Psoas muscle (tissue), 8 donors: Measurements from ENCODE around the gene TDRD12. TPM values are rescaled to one million over a fixed set of nuclear protein-coding genes. Genes with fewer than 3 reads are reported as not detected.
"Not testable (repeated sequence)": the region's sequence is repeated elsewhere in the genome, so short reads cannot be mapped to it uniquely, and the experiment has no call there.

ENCODE experiments used
- ATAC-seq, 4 donors: fragments of 200-7000 bp; cut with Tn5 transposase; one replicate each; pipeline ENCODE4 v1.9.1; 2020; ENCODE audit warnings: moderate library complexity in 3 of 4, mild to moderate bottlenecking in 2 of 4
- DNase-seq, 2 donors: peaks; one replicate each; pipeline ENCODE4 v3.0.0-alpha.2; 2020
- H3K27ac ChIP-seq: fragments of 200-600 bp; one replicate; pipeline ENCODE4 v1.8.0; 2022
- H3K27me3 ChIP-seq, 3 donors: fragments of 200-600 bp in 1 of 3; one replicate each; pipeline versions ENCODE4 v1.6.1 to v1.8.0; 2013 to 2022; ENCODE audit warnings: low read length in 2 of 3, mild to moderate bottlenecking in 2 of 3, moderate library complexity in 1 of 3; ENCODE audit not compliant: insufficient read depth in 3 of 3
- H3K36me3 ChIP-seq, 2 donors: fragments of 200-600 bp in 1 of 2; one replicate each; pipeline versions ENCODE4 v1.6.1 to v1.8.0; 2013 to 2022; ENCODE audit warnings: low read depth in 1 of 2, mild to moderate bottlenecking in 1 of 2, moderate library complexity in 1 of 2; ENCODE audit not compliant: insufficient read depth in 1 of 2
- H3K4me1 ChIP-seq: fragments of 200-600 bp; one replicate; pipeline ENCODE4 v1.8.0; 2022
- H3K4me3 ChIP-seq: fragments of 200-600 bp; one replicate; pipeline ENCODE4 v1.8.0; 2022; ENCODE audit warnings: mild to moderate bottlenecking
- H3K9me3 ChIP-seq: fragments of 200-600 bp; one replicate; pipeline ENCODE4 v1.8.0; 2022
- CTCF ChIP-seq: fragments of 200-600 bp; IDR thresholded peaks from one replicate; pipeline ENCODE4 v1.8.0; 2022; ENCODE audit warnings: antibody characterized with exemption
- WGBS, 3 donors: extraction: QIAGEN DNeasy Blood & Tissue Kit; methylation state at CpG; one replicate each; pipeline versions ENCODE4 v1.1.6 to v1.1.7; 2013; 5-methylcytosine and 5-hydroxymethylcytosine counted together
- intact Hi-C, 2 donors: fragments of 100-400 bp; cut with DNase I; formaldehyde crosslinking; loops; one replicate each; pipeline versions ENCODE4 v1.11.0 to v1.14.2; 2022
- polyA plus RNA-seq, 3 donors: library from polyadenylated mRNA; stranded (reverse); fragments of 200-250 nt; gene quantifications; one replicate each; pipeline ENCODE4 v1.2.3, GENCODE V29; 2013
- total RNA-seq, 4 donors: library from RNA; stranded (reverse); fragmentation: NEBNext Ultra II Directional in 2 of 4; extraction: Animal tissue kit (Norgen Biotek cat#: 25700) in 2 of 4; gene quantifications; one replicate each; pipeline versions ENCODE4 v1.2.1 to v1.2.4, GENCODE V29; 2021 to 2023
- donor health status: healthy with polysubstance abuse.
- donor health status: DM: no; HTN: no; CAD: no; lungs with moderate emphysema.
- donor health status: Bipolar disorder and iron deficiency.
- donor health status: healthy.
- donor health status: DM: yes; HTN: yes; CAD: no.
- donor health status: DM: no; HTN: no; CAD: no.
- donor health status: DM: no; HTN: no; CAD: no.
- donor health status: DM: yes; HTN: yes; CAD: no.

TDRD12 gene
- total and polyA plus RNA-seq, 7 donors: 0.14 to 0.28 (median 0.19) TPM; not detected in 3

GRCh38 chr19:32773126-32773525 lies 53.6 kb downstream of the TDRD12 start:
- DNase-seq: no peak
- 52 to 66% (median 62%) methylated on average over 4 of the region's 4 CpGs for WGBS, 3 donors
- no peaks in the 10 kb centered on the region for H3K36me3 ChIP-seq
- H3K4me1 ChIP-seq: no peaks in the 10 kb centered on the region
- H3K9me3 ChIP-seq: no peaks in the 10 kb centered on the region
- intact Hi-C loops: loop anchor here in 1 of 2 donors (5.0 kb wide), 1 partner anchor 296 kb away; no protein-coding TSS in a partner anchor
- no peak for ATAC-seq
- H3K4me3 ChIP-seq: no peak overlapping the region
- no peak for TF ChIP-seq CTCF
- H3K27ac ChIP-seq: no peak overlapping the region
- no peaks in the 10 kb centered on the region for H3K27me3 ChIP-seq

- no peak for TF ChIP-seq CTCF
- intact Hi-C loops: no loop called here
- WGBS, 3 donors: 58 to 59% (median 58%) methylated on average over 7 of the region's 7 CpGs
- Histone ChIP-seq H3K36me3 (no peaks in the 10 kb centered on the region), H3K4me1 (no peaks in the 10 kb centered on the region), H3K9me3 (no peaks in the 10 kb centered on the region), H3K4me3 (no peak overlapping the region), H3K27me3 (peaks cover 0 to 3% (median 0%) of the 10 kb centered on the region in 3 donors), H3K27ac (no peak overlapping the region)
- DNase-seq (no peak), ATAC-seq (no peak)
Measured at GRCh38 chr19:32779082-32779481, 59.5 kb downstream of the TDRD12 start.

GRCh38 chr19:32781280-32781679 lies 61.7 kb downstream of the TDRD12 start:
- no peak for ATAC-seq
- Histone ChIP-seq H3K36me3 (no peaks in the 10 kb centered on the region), H3K27me3 (peaks cover 0 to 3% (median 0%) of the 10 kb centered on the region in 3 donors), H3K27ac (no peak overlapping the region), H3K9me3 (no peaks in the 10 kb centered on the region), H3K4me1 (no peaks in the 10 kb centered on the region), H3K4me3 (no peak overlapping the region)
- 90 to 97% (median 92%) methylated on average over 2 of the region's 2 CpGs for whole genome bisulfite sequencing, 3 donors
- intact Hi-C loops: no loop called here
- no peak for DNase-seq
- TF ChIP-seq CTCF: no peak

- H3K27ac ChIP-seq, intact Hi-C loops, H3K9me3 ChIP-seq, H3K36me3 ChIP-seq, H3K4me3 ChIP-seq, H3K27me3 ChIP-seq, DNase-seq, ATAC-seq, H3K4me1 ChIP-seq: not testable (repeated sequence)
- 100% methylated on average over 1 of the region's 1 CpG for WGBS, 3 donors
Measured at GRCh38 chr19:32782089-32782488, 62.5 kb downstream of the TDRD12 start.

- intact Hi-C loops, H3K4me1 ChIP-seq, H3K9me3 ChIP-seq, H3K27ac ChIP-seq, H3K4me3 ChIP-seq, H3K36me3 ChIP-seq, H3K27me3 ChIP-seq, ATAC-seq, DNase-seq: not testable (repeated sequence)
- 54 to 64% (median 57%) methylated on average over 12 of the region's 12 CpGs for WGBS, 3 donors
Measured at GRCh38 chr19:32787161-32787813, 67.7 kb downstream of the TDRD12 start.

GRCh38 chr19:32787895-32788294 lies 68.3 kb downstream of the TDRD12 start:
- ATAC-seq: not testable (repeated sequence)
- 88 to 92% (median 90%) methylated on average over 5 of the region's 5 CpGs for WGBS, 3 donors

More at GRCh38 chr19:32787895-32788294, 68.3 kb downstream of the TDRD12 start:
- H3K4me3 ChIP-seq, H3K27ac ChIP-seq, H3K9me3 ChIP-seq, DNase-seq, intact Hi-C loops, H3K4me1 ChIP-seq, H3K27me3 ChIP-seq, H3K36me3 ChIP-seq: not testable (repeated sequence)
